HepG2 (cell line): ENCODE results near the gene TBX18. TPM values are rescaled to one million over a fixed set of nuclear protein-coding genes. Genes with fewer than 3 reads are reported as not detected.

ENCODE experiments used
- ATAC-seq: fragments of 200-7000 bp; cut with Tn5 transposase; 3 replicates; pipeline ENCODE4 v1.9.1; 2020; ENCODE audit warnings: mild to moderate bottlenecking, moderate library complexity
- BruUV-seq: library from RNA; stranded (reverse); fragments of 400-500 nt; replicated peaks from 2 replicates; lab custom pipeline; 2021; lab: Mats Ljungman, UMichigan
- CTCF ChIA-PET: fragments of 300-600 bp; formaldehyde crosslinking; extraction: SDS; loops from one replicate; lab custom pipeline; 2021; ENCODE audit warnings: low total read pairs, inconsistent platforms, low intra/inter-chr PET ratio; lab: Yijun Ruan, JAX
- POLR2A ChIA-PET: fragments of 350-600 bp; sonication (Branson Sonifier 250); formaldehyde crosslinking; loops from one replicate; lab custom pipeline; 2020; ENCODE audit warnings: antibody characterized with exemption, inconsistent platforms; lab: Yijun Ruan, JAX
- DNase-seq: peaks from one replicate; pipeline ENCODE4 v3.0.0-alpha.2; 2015; ENCODE audit warnings: low spot score
- FAIRE-seq: peaks from 3 replicates; lab custom pipeline; 2011; peaks lifted over from hg19 to GRCh38; lab: Jason Lieb, UNC
- H2AFZ ChIP-seq: one replicate; pipeline ENCODE4 v1.6.1; 2011; ENCODE audit warnings: low read length, inconsistent platforms
- H3K27ac ChIP-seq: fragments of 300-600 bp; 3 replicates; pipeline ENCODE4 v1.8.0; 2011; ENCODE audit warnings: mixed run types, mild to moderate bottlenecking, mixed read lengths, low read length, inconsistent platforms; ENCODE audit not compliant: insufficient read depth; ENCODE audit errors: extremely low read length
- H3K27me3 ChIP-seq, 2 experiments: fragments of 200-600 bp in 1 of 2; 2 replicates in 1 of 2; 3 replicates in 1 of 2; pipeline versions ENCODE4 v1.6.0 to v1.8.0; 2011; ENCODE audit warnings: low read length in 2 of 2, mild to moderate bottlenecking in 2 of 2, moderate library complexity in 2 of 2, inconsistent platforms in 1 of 2; ENCODE audit not compliant: insufficient read depth in 2 of 2, control insufficient read depth in 1 of 2
- H3K36me3 ChIP-seq, 2 experiments: fragments of 200-600 bp in 1 of 2; replicated peaks in 1 of 2; 2 replicates in 1 of 2; 3 replicates in 1 of 2; pipeline versions ENCODE4 v1.5.1 to v1.8.0; 2011; ENCODE audit warnings: low read length in 2 of 2, inconsistent platforms in 1 of 2; ENCODE audit not compliant: insufficient read depth in 2 of 2, control insufficient read depth in 1 of 2
- H3K4me1 ChIP-seq: 2 replicates; pipeline ENCODE4 v1.5.1; 2012; ENCODE audit warnings: low read length, inconsistent platforms; ENCODE audit not compliant: insufficient read depth
- H3K4me2 ChIP-seq: 2 replicates; pipeline ENCODE4 v1.6.0; 2011; ENCODE audit warnings: low read depth, low read length, inconsistent platforms
- H3K4me3 ChIP-seq, 3 experiments: fragments of 200-600 bp in 1 of 3; sonication (generic), shearing (Covaris generic) in 1 of 3; replicated peaks in 1 of 3; 2 replicates each; pipeline ENCODE4 v1.5.1; 2011 to 2016; ENCODE audit warnings: low read length in 3 of 3, inconsistent platforms in 2 of 3, low read depth in 2 of 3, mild to moderate bottlenecking in 2 of 3, control low read depth in 1 of 3, mixed read lengths in 1 of 3; ENCODE audit not compliant: insufficient read depth in 1 of 3
- H3K79me2 ChIP-seq: one replicate; pipeline ENCODE4 v1.6.1; 2011; ENCODE audit warnings: low read length, inconsistent platforms; ENCODE audit not compliant: insufficient read depth
- H3K9ac ChIP-seq: 2 replicates; pipeline ENCODE4 v1.6.0; 2011; ENCODE audit warnings: mild to moderate bottlenecking, low read depth, low read length, inconsistent platforms; ENCODE audit not compliant: insufficient read depth
- H3K9me3 ChIP-seq: 2 replicates; pipeline ENCODE4 v1.5.1; 2012; ENCODE audit warnings: mild to moderate bottlenecking, low read length
- H4K20me1 ChIP-seq: 2 replicates; pipeline ENCODE4 v1.6.0; 2011; ENCODE audit warnings: inconsistent platforms, mild to moderate bottlenecking, low read length, moderate library complexity; ENCODE audit not compliant: insufficient read depth
- ATRX ChIP-seq: sonication (generic); formaldehyde crosslinking; IDR thresholded peaks from 2 replicates; pipeline ENCODE4 v1.4.0; 2020; ENCODE audit warnings: missing genetic modification reagents, borderline replicate concordance
- HOMEZ ChIP-seq: IDR thresholded peaks from 2 replicates; pipeline ENCODE4 v1.6.1; 2016; ENCODE audit warnings: low read depth
- IKZF4 ChIP-seq: sonication (generic); formaldehyde crosslinking; IDR thresholded peaks from 2 replicates; pipeline ENCODE4 v1.5.1; 2020; ENCODE audit warnings: borderline replicate concordance, mild to moderate bottlenecking, low read depth, missing genetic modification reagents; ENCODE audit errors: not compliant biosample characterization
- MED8 ChIP-seq: sonication (generic); formaldehyde crosslinking; IDR thresholded peaks from 2 replicates; pipeline ENCODE4 v1.8.1; 2023; ENCODE audit warnings: mild to moderate bottlenecking, missing genetic modification reagents; ENCODE audit not compliant: insufficient replicate concordance
- NFE2L2 ChIP-seq: fragments of 150-350 bp; IDR thresholded peaks from 2 replicates; pipeline ENCODE4 v1.6.1; 2014; ENCODE audit warnings: low read length
- NPAS2 ChIP-seq: sonication (generic); formaldehyde crosslinking; IDR thresholded peaks from 2 replicates; pipeline ENCODE4 v1.8.0; 2022; ENCODE audit warnings: mild to moderate bottlenecking, missing genetic modification reagents, borderline replicate concordance
- RFXAP ChIP-seq: sonication (generic); formaldehyde crosslinking; IDR thresholded peaks from 2 replicates; pipeline ENCODE4 v1.4.0; 2020; ENCODE audit warnings: missing genetic modification reagents, borderline replicate concordance
- SIN3A ChIP-seq: IDR thresholded peaks from 2 replicates; pipeline ENCODE4 v1.6.1; 2011; ENCODE audit warnings: low read depth, mild to moderate bottlenecking, control low read depth, low read length, borderline replicate concordance
- TCF12 ChIP-seq, 2 experiments: fragments of 450-650 bp in 1 of 2; sonication (generic) in 1 of 2; formaldehyde crosslinking in 1 of 2; IDR thresholded peaks; 2 replicates each; pipeline versions ENCODE4 v1.6.1 to v1.8.0; 2017 to 2022; ENCODE audit warnings: antibody characterized with exemption in 1 of 2, mild to moderate bottlenecking in 1 of 2, missing genetic modification reagents in 1 of 2, moderate library complexity in 1 of 2
- ZFP36L1 ChIP-seq: sonication (generic); formaldehyde crosslinking; IDR thresholded peaks from 2 replicates; pipeline ENCODE4 v1.8.0; 2022; ENCODE audit warnings: mild to moderate bottlenecking, missing genetic modification reagents, moderate library complexity
- ZNF160 ChIP-seq: sonication (generic); formaldehyde crosslinking; IDR thresholded peaks from 2 replicates; pipeline ENCODE4 v1.8.0; 2022; ENCODE audit warnings: mild to moderate bottlenecking, inconsistent platforms, missing genetic modification reagents
- ZNF274 ChIP-seq: sonication (generic); formaldehyde crosslinking; IDR thresholded peaks from 2 replicates; pipeline ENCODE4 v1.5.1; 2020; ENCODE audit warnings: mild to moderate bottlenecking, missing genetic modification reagents
- ZNF766 ChIP-seq: sonication (generic); formaldehyde crosslinking; IDR thresholded peaks from 2 replicates; pipeline ENCODE4 v1.5.0; 2020; ENCODE audit warnings: missing genetic modification reagents, borderline replicate concordance
- WGBS: methylation state at CpG from one replicate; pipeline ENCODE4 v1.1.6; 2017; ENCODE audit warnings: low lambda C conversion rate; 5-methylcytosine and 5-hydroxymethylcytosine counted together
- in situ Hi-C: cut with HindIII; loops from 2 replicates; pipeline ENCODE4 v1.10.0; 2017; ENCODE audit warnings: low pct_unique_long_range_greater_than_20kb; ENCODE audit not compliant: extremely low pct_ligation_motif_present
- intact Hi-C: fragments of 100-400 bp; cut with micrococcal nuclease; formaldehyde crosslinking; loops from one replicate; pipeline ENCODE4 v1.10.0; 2022; ENCODE audit not compliant: unreplicated experiment
- polyA plus RNA-seq, 8 experiments: library from polyadenylated mRNA; depleted of rRNA in 3 of 8; stranded (reverse) in 7 of 8; unstranded in 1 of 8; fragments of >200 nt; fragmentation: Illumina TruSeq in 4 of 8; extraction: Trizol in 4 of 8; gene quantifications; 2 replicates each; pipeline versions ENCODE4 v1.2.1 to v1.2.3, GENCODE V29; 2011 to 2016; ENCODE audit warnings: low read depth in 4 of 8, missing spikeins in 1 of 8, mixed read lengths in 1 of 8; ENCODE audit not compliant: insufficient read depth in 1 of 8
- total RNA-seq, 5 experiments: library from RNA; depleted of rRNA; stranded (reverse); fragments of >200 nt; fragmentation: Illumina TruSeq; extraction: Trizol; gene quantifications; 2 replicates each; pipeline ENCODE4 v1.2.3, GENCODE V29; 2016; ENCODE audit warnings: low read depth in 1 of 5

The TBX18 gene
- total and polyA plus RNA-seq, 2 of the 13 experiments (the other 11 are each of a cell fraction or from before 2014, with no cell fraction given) = not detected

GRCh38 chr6:84718038-84718955, 46.1 kb downstream of the TBX18 start:
- no peak for DNase-seq
- H3K4me2 ChIP-seq = no peak overlapping the region
- H3K9me3 ChIP-seq = no peaks in the 10 kb centered on the region
- no peak overlapping the region for H3K27ac ChIP-seq
- 2% methylated on average over 5 of the region's 5 CpGs for WGBS
- ChIA-PET POLR2A (no interaction called here), CTCF (no interaction called here)
- H3K9ac ChIP-seq = no peak overlapping the region
- no peaks in the 10 kb centered on the region for H4K20me1 ChIP-seq
- ATAC-seq = no peak
- intact Hi-C loops = no loop called here
- BruUV-seq = no TSS peak
- H3K4me1 ChIP-seq = no peaks in the 10 kb centered on the region
- no peaks in the 10 kb centered on the region for H3K36me3 ChIP-seq
- no peaks in the 10 kb centered on the region for H3K79me2 ChIP-seq
- no peak for TF ChIP-seq TCF12 (IDR thresholded peaks at IDR 0.05)
- TF ChIP-seq TCF12 (CRISPR knock-in tag; IDR thresholded peaks at IDR 0.05) = no peak
- no peak for TF ChIP-seq ZNF274 (CRISPR knock-in tag)
- no peak for TF ChIP-seq ZNF766 (CRISPR knock-in tag)
- no peak for TF ChIP-seq SIN3A
- TF ChIP-seq ZFP36L1 (CRISPR knock-in tag) = no peak
- no peak for TF ChIP-seq HOMEZ
- TF ChIP-seq ATRX = no peak
- no peak for TF ChIP-seq MED8 (CRISPR knock-in tag)
- TF ChIP-seq NPAS2 (CRISPR knock-in tag) = no peak
- TF ChIP-seq NFE2L2 = no peak
- TF ChIP-seq ZNF160 (CRISPR knock-in tag) = no peak
- TF ChIP-seq RFXAP (CRISPR knock-in tag) = no peak
- TF ChIP-seq IKZF4 = no peak
- in situ Hi-C loops = no loop called here
- no peak overlapping the region for H3K4me3 ChIP-seq
- no peaks in the 10 kb centered on the region for H3K27me3 ChIP-seq
- no peak for FAIRE-seq
- no peak overlapping the region for H2AFZ ChIP-seq
